ENCODE results near the gene EIF5AL1.

Gene EIF5AL1

DNA sequence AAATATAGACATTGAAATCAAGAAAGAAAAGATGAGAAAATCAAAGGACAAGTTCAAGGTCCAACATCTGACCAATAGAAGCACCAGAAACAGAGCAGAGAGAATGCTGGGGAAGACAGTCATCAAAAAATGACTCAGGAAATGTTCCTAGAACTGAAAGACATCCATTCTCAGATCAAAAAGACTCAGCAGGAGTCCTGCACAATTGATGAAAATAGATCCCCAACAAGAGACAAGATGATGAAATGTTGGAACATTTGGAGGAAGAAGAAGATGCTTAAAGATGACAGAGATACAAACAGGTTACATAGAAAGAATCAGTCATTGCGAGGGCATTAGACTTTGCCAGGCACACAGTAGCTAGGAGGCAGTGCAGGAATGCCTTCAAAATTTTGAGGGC is 30.0 kb upstream of the EIF5AL1 start:
- Histone ChIP-seq H3K4me2 (ENCODE audit: low read length) (no peak overlapping the region), H3K9me2 (ENCODE audit: low read depth, low read length) (no peaks in the 10 kb centered on the region), H3K27me3 (ENCODE audit: insufficient read depth, low read length) (no peaks in the 10 kb centered on the region), H3K79me2 (ENCODE audit: insufficient read depth, low read length) (no peaks in the 10 kb centered on the region), H3K9me3 (ENCODE audit: low read length) (no peaks in the 10 kb centered on the region), H3K27ac (ENCODE audit: low read depth, low read length, poor library complexity, severe bottlenecking) (no peak overlapping the region), H3K4me1 (ENCODE audit: insufficient read depth, low read length, severe bottlenecking) (no peaks in the 10 kb centered on the region), H2AFZ (ENCODE audit: low read length) (no peak overlapping the region), H3K36me3 (ENCODE audit: insufficient read depth, low read length) (no peaks in the 10 kb centered on the region), H3K4me3 (ENCODE audit: low read depth, low read length, poor library complexity, severe bottlenecking) (no peak overlapping the region), H3K9ac (ENCODE audit: low read length) (no peak overlapping the region), H3F3A (ENCODE audit: insufficient read depth, low read length) (no peaks in the 10 kb centered on the region), H4K20me1 (ENCODE audit: insufficient read depth, low read length) (no peaks in the 10 kb centered on the region)
- TF ChIP-seq, protein P1, sequence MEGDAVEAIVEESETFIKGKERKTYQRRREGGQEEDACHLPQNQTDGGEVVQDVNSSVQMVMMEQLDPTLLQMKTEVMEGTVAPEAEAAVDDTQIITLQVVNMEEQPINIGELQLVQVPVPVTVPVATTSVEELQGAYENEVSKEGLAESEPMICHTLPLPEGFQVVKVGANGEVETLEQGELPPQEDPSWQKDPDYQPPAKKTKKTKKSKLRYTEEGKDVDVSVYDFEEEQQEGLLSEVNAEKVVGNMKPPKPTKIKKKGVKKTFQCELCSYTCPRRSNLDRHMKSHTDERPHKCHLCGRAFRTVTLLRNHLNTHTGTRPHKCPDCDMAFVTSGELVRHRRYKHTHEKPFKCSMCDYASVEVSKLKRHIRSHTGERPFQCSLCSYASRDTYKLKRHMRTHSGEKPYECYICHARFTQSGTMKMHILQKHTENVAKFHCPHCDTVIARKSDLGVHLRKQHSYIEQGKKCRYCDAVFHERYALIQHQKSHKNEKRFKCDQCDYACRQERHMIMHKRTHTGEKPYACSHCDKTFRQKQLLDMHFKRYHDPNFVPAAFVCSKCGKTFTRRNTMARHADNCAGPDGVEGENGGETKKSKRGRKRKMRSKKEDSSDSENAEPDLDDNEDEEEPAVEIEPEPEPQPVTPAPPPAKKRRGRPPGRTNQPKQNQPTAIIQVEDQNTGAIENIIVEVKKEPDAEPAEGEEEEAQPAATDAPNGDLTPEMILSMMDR (IDR thresholded peaks at IDR 0.05; ENCODE audit: low read length), result no peak
- TF ChIP-seq EZH2 (IDR thresholded peaks at IDR 0.05; ENCODE audit: borderline replicate concordance, low read length), result no peak

DNA sequence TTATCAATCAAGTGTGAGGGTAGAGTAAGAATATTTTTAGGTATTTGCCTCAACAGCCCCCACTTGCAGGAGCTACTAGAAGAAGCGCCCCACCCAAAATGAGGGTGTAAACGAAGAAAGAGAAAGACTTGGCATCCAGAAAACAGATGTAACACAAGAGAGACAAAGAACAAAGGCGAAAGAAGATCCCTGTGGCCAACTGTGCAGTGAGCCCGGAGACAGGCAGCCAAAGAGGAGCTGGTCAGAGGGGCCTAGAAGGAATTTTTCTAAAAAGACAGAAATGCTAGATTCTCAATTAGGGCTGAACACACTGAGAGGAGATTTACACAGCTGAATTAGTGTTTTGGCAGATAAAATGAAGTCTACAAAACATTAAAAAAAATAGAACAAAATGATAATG is 29.6 kb upstream of the EIF5AL1 start:
- no peaks in the 10 kb centered on the region for H3K79me2 ChIP-seq (ENCODE audit: insufficient read depth, low read length)
- H3F3A ChIP-seq (ENCODE audit: insufficient read depth, low read length), result no peaks in the 10 kb centered on the region
- H2AFZ ChIP-seq (ENCODE audit: low read length), result no peak overlapping the region
- no peaks in the 10 kb centered on the region for H4K20me1 ChIP-seq (ENCODE audit: insufficient read depth, low read length)
- H3K9ac ChIP-seq (ENCODE audit: low read length), result no peak overlapping the region
- H3K27ac ChIP-seq (ENCODE audit: low read depth, low read length, poor library complexity, severe bottlenecking), result no peak overlapping the region
- H3K4me3 ChIP-seq (ENCODE audit: low read depth, low read length, poor library complexity, severe bottlenecking), result no peak overlapping the region
- TF ChIP-seq, protein P1 (IDR thresholded peaks at IDR 0.05; ENCODE audit: low read length), result no peak
- no peak for TF ChIP-seq EZH2 (IDR thresholded peaks at IDR 0.05; ENCODE audit: borderline replicate concordance, low read length)
- no peaks in the 10 kb centered on the region for H3K27me3 ChIP-seq (ENCODE audit: insufficient read depth, low read length)
- H3K9me3 ChIP-seq (ENCODE audit: low read length), result no peaks in the 10 kb centered on the region
- no peak overlapping the region for H3K4me2 ChIP-seq (ENCODE audit: low read length)
- H3K4me1 ChIP-seq (ENCODE audit: insufficient read depth, low read length, severe bottlenecking), result no peaks in the 10 kb centered on the region
- no peaks in the 10 kb centered on the region for H3K9me2 ChIP-seq (ENCODE audit: low read depth, low read length)
- H3K36me3 ChIP-seq (ENCODE audit: insufficient read depth, low read length), result no peaks in the 10 kb centered on the region

DNA sequence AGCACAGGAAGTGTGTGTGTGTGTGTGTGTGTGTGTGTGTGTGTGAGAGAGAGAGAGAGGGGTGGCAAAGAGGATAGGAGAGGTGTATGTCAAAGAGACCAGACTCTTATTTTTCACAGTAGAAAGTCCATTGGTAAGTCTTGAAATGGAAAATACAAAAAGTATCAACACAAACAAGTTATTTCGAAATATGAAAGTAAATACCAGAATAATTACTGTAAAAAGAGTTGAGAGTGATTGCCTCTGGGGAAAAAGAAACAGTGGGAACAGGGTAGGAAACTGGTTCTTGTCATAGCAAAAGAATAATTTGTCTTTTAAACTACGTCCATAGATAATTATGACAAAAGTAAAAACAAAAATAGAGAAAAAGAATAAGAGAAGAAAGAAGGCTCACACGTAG is 29.0 kb upstream of the EIF5AL1 start:
- Histone ChIP-seq H3K4me1 (ENCODE audit: insufficient read depth, low read length, severe bottlenecking) (no peaks in the 10 kb centered on the region), H4K20me1 (ENCODE audit: insufficient read depth, low read length) (no peaks in the 10 kb centered on the region), H2AFZ (ENCODE audit: low read length) (no peak overlapping the region), H3K9ac (ENCODE audit: low read length) (no peak overlapping the region), H3K4me3 (ENCODE audit: low read depth, low read length, poor library complexity, severe bottlenecking) (no peak overlapping the region), H3K27me3 (ENCODE audit: insufficient read depth, low read length) (0 out of 2 replicates have a peak, but pooled peaks cover under 1% of the 10 kb centered on the region), H3F3A (ENCODE audit: insufficient read depth, low read length) (no peaks in the 10 kb centered on the region), H3K9me2 (ENCODE audit: low read depth, low read length) (no peaks in the 10 kb centered on the region), H3K9me3 (ENCODE audit: low read length) (no peaks in the 10 kb centered on the region), H3K79me2 (ENCODE audit: insufficient read depth, low read length) (no peaks in the 10 kb centered on the region), H3K4me2 (ENCODE audit: low read length) (no peak overlapping the region), H3K36me3 (ENCODE audit: insufficient read depth, low read length) (no peaks in the 10 kb centered on the region), H3K27ac (ENCODE audit: low read depth, low read length, poor library complexity, severe bottlenecking) (no peak overlapping the region)
- TF ChIP-seq, protein P1 (IDR thresholded peaks at IDR 0.05; ENCODE audit: low read length), result no peak
- no peak for TF ChIP-seq EZH2 (IDR thresholded peaks at IDR 0.05; ENCODE audit: borderline replicate concordance, low read length)

Measured in OCI-LY1 (cell line).